Activated T-cell treated with anti-CD3 and anti-CD28 coated beads for 48 hours (primary cell): Measurements from ENCODE around the gene KNCN.

Experiments used
- DNase-seq: peaks from one replicate; pipeline ENCODE4 v3.0.0-alpha.2; 2020; ENCODE audit warnings: low read depth

KNCN gene

DNA sequence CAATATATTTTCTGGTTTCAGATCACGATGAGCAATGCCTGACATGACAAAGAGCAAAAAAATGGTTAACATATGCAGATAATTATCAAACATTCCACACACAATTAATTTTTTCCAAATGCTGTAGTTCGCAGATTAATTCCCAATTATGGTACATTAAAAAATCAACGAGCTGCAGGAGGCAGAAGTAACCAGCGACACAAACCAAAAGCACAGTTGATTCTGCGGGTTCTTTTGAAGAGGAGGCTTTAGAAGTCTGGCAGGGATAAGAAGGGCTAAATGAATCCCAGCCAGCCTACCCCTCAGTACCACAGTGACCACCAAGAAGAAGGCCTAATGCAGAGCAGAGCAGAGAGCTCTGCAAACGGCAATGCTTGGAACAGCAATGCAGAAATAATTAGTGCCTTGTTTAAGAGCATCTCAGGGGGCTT lies 17.0 kb upstream of the KNCN start:
- DNase-seq, result no peak

DNA sequence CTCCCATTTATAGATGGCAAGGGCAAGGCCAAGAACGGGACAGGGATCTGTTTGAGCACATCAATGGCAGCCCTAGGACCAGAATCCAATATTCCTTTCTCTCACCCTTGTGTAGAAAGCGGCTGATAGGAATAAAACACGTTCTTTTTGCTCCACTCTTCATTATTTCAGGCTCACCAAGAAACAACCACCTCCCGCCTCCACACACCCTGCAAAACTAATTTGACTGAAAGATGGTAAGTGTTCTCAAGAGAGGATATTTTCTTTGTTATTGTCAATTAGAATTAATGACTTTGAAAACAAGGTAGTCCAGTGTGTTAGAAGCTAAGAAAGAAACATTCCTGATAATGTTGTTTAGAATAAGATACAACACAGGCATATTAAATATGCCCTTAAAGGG lies 11.9 kb upstream of the KNCN start:
- DNase-seq, result no peak

DNA sequence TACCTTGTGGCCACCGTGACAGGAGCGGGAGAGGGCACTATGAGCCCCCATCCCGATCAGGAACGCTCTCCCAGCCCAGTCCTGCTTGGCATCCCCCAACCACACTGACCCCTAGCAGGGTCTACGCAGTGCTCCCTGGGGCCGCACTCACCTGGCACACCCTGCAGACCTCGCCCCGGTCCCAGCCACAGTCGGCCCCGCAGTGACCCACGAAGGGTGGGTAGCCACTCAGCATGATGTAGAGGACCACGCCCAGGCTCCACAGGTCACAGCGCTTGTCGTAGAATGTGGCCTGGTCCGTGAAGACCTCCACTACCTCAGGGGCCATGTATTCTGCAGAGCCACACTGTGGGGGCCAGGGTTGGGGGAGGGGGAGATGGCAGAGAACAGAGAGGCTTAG lies 11.1 kb upstream of the KNCN start:
- no peak for DNase-seq

DNA sequence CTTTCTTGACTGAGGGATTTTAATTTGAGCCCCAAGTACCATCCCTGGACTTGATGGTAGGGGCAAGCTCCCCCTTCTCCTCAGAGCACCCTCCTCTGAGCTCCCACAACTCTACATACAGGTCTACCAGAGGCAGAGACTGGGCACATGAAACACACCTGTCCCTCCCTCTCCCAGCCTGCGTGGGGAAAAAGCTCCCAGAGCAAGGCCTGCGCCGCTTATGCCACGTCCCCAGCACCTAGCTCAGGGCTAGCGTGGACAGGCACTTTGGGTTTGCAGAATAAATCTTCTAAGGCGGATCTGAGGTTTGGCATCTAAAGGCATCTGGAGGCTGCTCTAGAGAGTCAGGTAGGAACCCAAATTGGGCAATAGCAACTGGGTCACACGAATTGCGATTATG lies 7.5 kb upstream of the KNCN start:
- no peak for DNase-seq

- DNase-seq, result no peak
These were observed 6.9 kb upstream of the KNCN start for GRCh38 chr1:46558141-46558963.

DNA sequence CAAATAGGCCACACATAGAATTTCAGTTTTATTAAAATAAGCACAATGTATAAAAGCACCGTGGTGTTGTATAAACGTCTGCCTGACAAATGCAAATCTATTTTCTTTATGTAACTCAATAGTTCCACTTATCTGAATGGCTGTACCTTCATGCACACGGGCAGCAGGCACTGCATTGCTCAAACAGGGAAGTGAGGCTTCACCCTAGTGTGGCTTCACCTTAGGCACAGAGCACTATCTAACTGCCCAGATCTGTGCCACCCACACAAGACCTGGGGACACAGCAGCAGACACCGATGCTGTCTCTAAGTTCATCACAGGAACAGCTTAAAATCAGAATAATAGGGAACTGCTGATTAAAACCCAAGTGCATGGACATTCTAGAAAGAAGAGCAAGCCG lies 6.0 kb upstream of the KNCN start:
- no peak for DNase-seq

DNA sequence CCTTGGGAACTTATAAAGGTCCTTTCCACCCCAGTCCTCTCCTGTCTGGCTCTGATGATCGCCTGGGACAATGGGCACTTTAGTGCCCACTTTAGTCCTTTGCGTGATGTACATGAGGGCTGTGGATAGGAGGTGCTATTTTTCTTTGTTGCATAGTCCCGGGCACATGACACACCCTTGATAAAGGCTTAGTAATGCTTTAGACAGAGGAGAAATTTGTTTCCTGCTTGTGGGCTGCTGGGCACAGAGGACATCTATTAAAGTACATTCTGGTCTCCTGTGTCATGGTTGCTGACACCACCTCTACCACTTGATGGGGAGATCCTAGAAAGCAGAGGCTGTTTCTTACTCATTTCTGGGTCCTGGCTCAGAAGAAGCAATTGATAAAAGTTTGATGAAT lies 5.4 kb upstream of the KNCN start:
- no peak for DNase-seq

DNA sequence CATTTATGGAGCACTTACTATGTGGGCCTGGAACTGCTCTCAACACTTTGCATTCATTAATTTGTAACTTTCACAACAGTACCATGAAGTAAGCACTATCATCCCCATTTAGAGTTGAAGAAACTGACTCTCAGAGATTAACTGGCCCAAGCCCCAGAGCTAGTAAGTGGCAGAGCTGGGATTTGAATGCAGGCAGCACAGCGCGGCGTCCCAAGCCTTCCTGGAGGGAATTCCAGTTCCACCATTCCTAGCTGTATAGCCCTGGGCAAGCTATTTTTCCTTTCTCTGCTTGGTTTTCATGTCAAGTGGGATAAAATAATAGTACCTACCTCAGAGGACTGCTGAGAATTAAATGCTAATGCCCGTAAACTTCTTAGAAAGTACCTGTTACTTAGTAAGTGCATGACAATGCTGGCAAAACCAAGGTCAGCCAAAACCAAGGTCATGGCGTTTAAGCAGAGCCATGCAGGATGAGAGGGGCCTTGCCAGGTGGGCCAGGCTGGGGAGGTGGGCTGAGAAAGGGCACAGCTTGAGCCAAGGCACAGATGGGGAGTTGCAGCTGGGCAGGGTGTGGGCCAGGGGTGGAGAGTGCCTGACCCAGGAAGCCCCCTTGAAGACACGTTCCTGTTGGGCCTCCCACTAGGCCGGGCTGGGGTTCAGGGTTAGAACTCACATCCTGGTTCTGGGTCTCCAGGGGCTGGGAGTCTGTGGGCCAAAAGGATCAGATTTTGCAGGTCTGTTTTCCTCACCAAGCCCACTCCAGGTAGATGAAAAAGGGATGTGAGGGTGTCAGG lies 4.6 kb upstream of the KNCN start:
- no peak for DNase-seq

- no peak for DNase-seq
These were observed 3.3 kb upstream of the KNCN start for GRCh38 chr1:46554597-46555381.

GRCh38 chr1:46554236-46554596 lies 2.8 kb upstream of the KNCN start:
- DNase-seq, result no peak

GRCh38 chr1:46553506-46553905 lies 2.1 kb upstream of the KNCN start:
- DNase-seq, result no peak

- no peak for DNase-seq
These were observed 1.1 kb upstream of the KNCN start for GRCh38 chr1:46552357-46553237.

DNA sequence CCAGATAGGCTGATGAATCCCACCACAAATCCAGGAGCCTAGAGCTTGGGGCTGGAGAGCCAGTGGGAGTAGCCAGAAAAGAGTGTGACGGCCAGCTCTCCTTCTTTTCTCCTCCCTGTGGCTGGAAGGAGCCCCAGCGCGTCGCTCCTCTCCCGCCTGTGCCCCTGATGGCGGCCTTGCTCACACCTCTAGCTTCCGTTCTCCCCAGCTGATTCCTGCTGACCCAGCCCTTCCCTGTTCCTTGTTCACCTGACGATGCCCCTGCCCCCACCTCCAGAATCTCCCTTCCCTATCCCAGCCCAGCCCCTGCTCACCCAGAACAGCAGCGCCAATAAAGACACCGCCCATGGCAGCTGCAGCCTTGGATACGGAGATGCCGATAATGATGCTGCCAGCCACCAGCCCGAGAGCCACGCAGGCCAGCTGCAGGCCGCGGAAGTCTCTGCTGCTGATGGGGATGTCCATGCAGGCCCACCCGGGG lies 656 bp downstream of the KNCN start:
- DNase-seq, result no peak

DNA sequence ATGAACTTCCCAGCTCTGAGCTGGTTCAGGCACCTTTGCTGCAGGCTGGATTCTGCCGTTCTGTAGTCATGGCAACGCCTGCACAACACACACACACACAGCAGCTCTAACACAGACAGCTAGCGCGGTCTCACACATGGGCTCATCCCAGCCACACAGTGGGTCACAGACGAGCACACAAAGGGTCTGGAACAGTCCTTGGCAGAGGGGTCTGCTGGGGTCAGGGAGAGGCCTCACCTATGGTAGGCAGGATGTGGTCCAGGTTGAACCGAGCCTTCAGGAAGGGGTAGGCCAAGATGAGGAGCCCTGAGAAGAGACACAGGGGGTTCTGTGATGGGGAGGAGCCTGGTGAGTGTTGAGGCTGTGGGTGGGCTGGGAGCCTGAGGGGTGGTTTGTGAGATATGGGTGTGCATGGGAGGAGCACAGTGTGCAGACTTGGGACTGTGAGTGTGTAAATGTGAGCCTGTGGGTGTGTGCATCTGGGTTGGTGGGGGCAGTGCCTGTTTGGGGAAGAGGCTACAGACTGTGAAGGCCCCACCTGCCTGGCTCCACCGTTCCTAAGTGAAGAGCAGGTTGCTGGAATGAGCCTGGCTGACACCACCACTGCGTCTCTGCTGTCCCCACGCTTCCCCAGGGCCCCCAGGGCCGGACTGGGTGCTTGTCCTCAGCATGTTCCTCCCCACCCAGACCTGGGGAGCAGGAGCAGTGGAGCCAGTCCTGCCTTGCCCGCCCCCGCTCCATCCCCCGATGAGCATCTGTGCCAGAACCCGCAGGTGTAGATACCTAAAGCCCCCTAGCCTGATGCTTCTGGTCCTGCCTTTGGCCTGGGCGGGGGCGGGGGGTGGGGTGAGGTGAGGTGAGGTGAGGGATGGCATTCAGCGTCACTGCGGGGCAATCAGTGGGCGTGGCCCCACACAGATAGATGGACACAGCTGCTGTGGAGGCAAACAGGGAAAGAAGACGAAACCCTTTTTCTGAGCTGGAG lies 1.5 kb downstream of the KNCN start:
- peak; percentile 10 for DNase-seq

GRCh38 chr1:46547481-46548383 lies 3.7 kb downstream of the KNCN start:
- no peak for DNase-seq

DNA sequence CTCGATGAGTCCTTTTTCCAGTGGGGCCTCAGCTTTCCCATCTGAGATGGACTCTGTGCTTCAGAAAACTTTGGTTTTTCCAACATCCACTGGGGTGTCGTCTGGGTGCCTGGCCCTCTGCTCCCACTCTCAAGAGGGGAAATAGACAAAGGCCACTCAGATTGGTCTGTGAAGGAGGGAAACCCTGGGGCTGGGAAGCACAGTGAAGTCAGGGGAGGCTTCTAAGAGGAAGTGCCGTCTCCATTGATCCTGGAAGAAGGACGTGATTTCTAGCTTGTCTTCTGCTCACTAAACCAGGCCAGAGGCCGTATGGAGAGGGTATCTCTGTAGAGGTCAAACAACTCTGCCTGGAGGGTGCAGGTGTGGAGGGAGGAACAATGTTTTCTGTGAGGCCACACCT lies 5.2 kb downstream of the KNCN start:
- no peak for DNase-seq

- DNase-seq, result no peak
These were observed 5.7 kb downstream of the KNCN start for GRCh38 chr1:46545784-46546183.

DNA sequence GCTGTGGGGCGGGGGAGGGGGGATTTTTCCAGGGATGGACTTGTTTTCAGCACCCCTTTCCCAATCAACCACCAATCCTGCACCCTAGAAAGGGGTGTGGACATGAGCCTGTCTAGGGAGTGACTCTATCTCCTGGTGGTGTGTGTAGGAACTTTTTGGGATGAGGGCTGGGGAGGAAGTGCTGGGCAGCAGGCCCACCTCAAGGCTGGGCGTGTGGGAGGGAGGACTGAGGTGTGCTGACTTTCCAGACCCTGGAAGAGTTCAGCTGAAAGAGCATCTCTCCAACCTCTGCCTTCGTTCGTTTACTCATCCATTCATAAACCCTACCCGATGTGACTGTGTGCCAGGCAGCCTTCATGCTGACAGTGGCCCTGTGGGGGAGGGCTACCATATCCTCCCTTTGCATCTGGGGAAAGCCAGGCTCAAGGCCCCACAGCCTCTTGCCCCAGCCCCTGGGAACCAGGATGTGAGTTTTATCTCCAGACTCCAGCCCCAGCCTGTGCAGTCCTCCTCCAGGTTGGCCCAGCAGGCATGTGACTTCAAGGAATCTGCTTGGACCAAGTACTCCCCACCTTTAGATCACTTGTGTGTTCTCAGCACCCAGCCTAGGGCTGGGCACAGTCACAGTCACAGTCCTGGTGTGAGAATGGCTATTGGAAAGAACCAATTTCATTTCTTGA lies 6.7 kb downstream of the KNCN start:
- no peak for DNase-seq
